BJ (cell line): Measurements from ENCODE around the gene TOP2A. TPM values are rescaled to one million over a fixed set of nuclear protein-coding genes. Genes with fewer than 3 reads are reported as not detected.

ENCODE experiments used
- CTCF ChIA-PET: fragments of 350-600 bp; formaldehyde crosslinking; extraction: SDS; loops from one replicate; lab custom pipeline; 2021; ENCODE audit warnings: antibody characterized with exemption, inconsistent platforms; lab: Yijun Ruan, JAX
- POLR2A ChIA-PET: fragments of 300-600 bp; sonication (Branson Sonifier 250); formaldehyde crosslinking; extraction: SDS; loops from one replicate; lab custom pipeline; 2021; ENCODE audit warnings: antibody characterized with exemption; lab: Charles Lee
- DNase-seq: peaks from one replicate; pipeline ENCODE4 v3.0.0-alpha.2; 2011; ENCODE audit warnings: low read depth
- H3K27me3 ChIP-seq: 2 replicates; pipeline ENCODE4 v1.6.0; 2011; ENCODE audit warnings: low read length; ENCODE audit not compliant: control insufficient read depth, insufficient read depth
- H3K36me3 ChIP-seq: 2 replicates; pipeline ENCODE4 v1.5.1; 2011; ENCODE audit warnings: low read length; ENCODE audit not compliant: control insufficient read depth, insufficient read depth
- H3K4me3 ChIP-seq: 2 replicates; pipeline ENCODE4 v1.5.1; 2011; ENCODE audit warnings: low read depth, mild to moderate bottlenecking, control low read depth, low read length
- CTCF ChIP-seq: IDR thresholded peaks from 2 replicates; pipeline ENCODE4 v1.5.1; 2011; ENCODE audit warnings: low read depth, mild to moderate bottlenecking, control low read depth, inconsistent platforms, low read length, moderate library complexity; ENCODE audit not compliant: insufficient read depth
- polyA plus RNA-seq: library from polyadenylated mRNA; depleted of rRNA; stranded (reverse); fragments of >200 nt; gene quantifications from 2 replicates; pipeline ENCODE4 v1.2.3, GENCODE V29; 2011

The TOP2A gene
- polyA plus RNA-seq, 1 experiment: 31.8 TPM

GRCh38 chr17:40361925-40362695 lies 55.6 kb downstream of the TOP2A start:
- Histone ChIP-seq H3K36me3 (no peaks in the 10 kb centered on the region), H3K4me3 (peak overlapping the region; percentile 43), H3K27me3 (no peaks in the 10 kb centered on the region)
- DNase-seq: no peak
- no peak for TF ChIP-seq CTCF
- ChIA-PET POLR2A (no interaction called here), CTCF (interaction anchor here (0.6 to 28.2 kb wide), 19 partner anchors 10 to 1301 kb away, joined by 3 to 762 read pairs (median 5); partner anchors contain the start of genes IGFBP4 and RARA)

- ChIA-PET CTCF (interaction anchor here (0.9 to 28.2 kb wide), 8 partner anchors 10 to 197 kb away, joined by 3 to 762 read pairs (median 10); partner anchors contain the start of gene RARA), POLR2A (no interaction called here)
- TF ChIP-seq CTCF: no peak
- no peak overlapping the region for H3K4me3 ChIP-seq
- no peak for DNase-seq
- peaks cover 2% of the 10 kb centered on the region for H3K36me3 ChIP-seq
- no peaks in the 10 kb centered on the region for H3K27me3 ChIP-seq
Measured at GRCh38 chr17:40361063-40361924, 56.4 kb downstream of the TOP2A start.

- Histone ChIP-seq H3K27me3 (no peaks in the 10 kb centered on the region; the same call in 1 of the 2 replicates), H3K36me3 (peaks cover 12% of the 10 kb centered on the region), H3K4me3 (no peak overlapping the region)
- ChIA-PET CTCF (interaction anchor here (0.6 to 28.2 kb wide), 6 partner anchors 20 to 199 kb away, joined by 3 to 762 read pairs (median 34); partner anchors contain the start of gene RARA), POLR2A (no interaction called here)
- no peak for TF ChIP-seq CTCF
- DNase-seq: no peak
Measured at GRCh38 chr17:40360091-40360490, 57.6 kb downstream of the TOP2A start.

- no peaks in the 10 kb centered on the region; the same call in 1 of the 2 replicates for H3K27me3 ChIP-seq
- ChIA-PET POLR2A (no interaction called here), CTCF (interaction anchor here (0.6 to 28.2 kb wide), 21 partner anchors 12 to 1307 kb away, joined by 3 to 762 read pairs (median 4); partner anchors contain the start of genes RARA and TOP2A)
- no peak for DNase-seq
- TF ChIP-seq CTCF: peak; percentile 90
- H3K36me3 ChIP-seq: peaks cover 21% of the 10 kb centered on the region
- no peak overlapping the region for H3K4me3 ChIP-seq
Measured at GRCh38 chr17:40358323-40359038, 59.2 kb downstream of the TOP2A start.
